HG02610 (cell line): ENCODE data around the gene AP3B1.
"Not testable (repeated sequence)": the region's sequence is repeated elsewhere in the genome, so short reads cannot be mapped to it uniquely, and the experiment has no call there.

Source experiments
- ATAC-seq: cut with Tn5 transposase; IDR thresholded peaks from one replicate; pipeline ENCODE4 v1.9.1; 2021; ENCODE audit warnings: mild to moderate bottlenecking, moderate library complexity; ENCODE audit not compliant: unreplicated experiment

The AP3B1 gene

GRCh38 chr5:78178356-78178755 is 116.1 kb downstream of the AP3B1 start:
- ATAC-seq, result no peak

- not testable (repeated sequence) for ATAC-seq
These were observed 124.2 kb downstream of the AP3B1 start for GRCh38 chr5:78170335-78170734.

GRCh38 chr5:78162253-78162862 is 132.1 kb downstream of the AP3B1 start:
- no peak for ATAC-seq

GRCh38 chr5:78157001-78157400 is 137.5 kb downstream of the AP3B1 start:
- no peak for ATAC-seq

- ATAC-seq, result no peak
These were observed 142.8 kb downstream of the AP3B1 start for GRCh38 chr5:78151594-78152271.

- ATAC-seq, result no peak
These were observed 157.2 kb downstream of the AP3B1 start for GRCh38 chr5:78137290-78137689.

GRCh38 chr5:78133423-78133822 is 161.1 kb downstream of the AP3B1 start:
- no peak for ATAC-seq

- no peak for ATAC-seq
These were observed 162.0 kb downstream of the AP3B1 start for GRCh38 chr5:78132507-78132906.

- ATAC-seq, result no peak
These were observed 164.9 kb downstream of the AP3B1 start for GRCh38 chr5:78129597-78129996.

- no peak for ATAC-seq
These were observed 166.6 kb downstream of the AP3B1 start for GRCh38 chr5:78127875-78128274.

GRCh38 chr5:78126536-78126935 is 168.0 kb downstream of the AP3B1 start:
- ATAC-seq, result no peak

- no peak for ATAC-seq
These were observed 178.3 kb downstream of the AP3B1 start for GRCh38 chr5:78116167-78116566.

GRCh38 chr5:78113689-78114264 is 180.7 kb downstream of the AP3B1 start:
- peak; percentile 39 for ATAC-seq

GRCh38 chr5:78112931-78113330 is 181.6 kb downstream of the AP3B1 start:
- ATAC-seq, result no peak

GRCh38 chr5:78109891-78110324 is 184.6 kb downstream of the AP3B1 start:
- peak; percentile 74 for ATAC-seq

- ATAC-seq, result no peak
These were observed 185.9 kb downstream of the AP3B1 start for GRCh38 chr5:78108564-78108963.

- no peak for ATAC-seq
These were observed 191.1 kb downstream of the AP3B1 start for GRCh38 chr5:78103232-78103918.

- ATAC-seq, result no peak
These were observed 192.0 kb downstream of the AP3B1 start for GRCh38 chr5:78102500-78102899.

GRCh38 chr5:78095125-78095524 is 199.4 kb downstream of the AP3B1 start:
- ATAC-seq, result no peak

GRCh38 chr5:78090002-78090401 is 204.5 kb downstream of the AP3B1 start:
- ATAC-seq, result no peak

GRCh38 chr5:78078858-78079257 is 215.6 kb downstream of the AP3B1 start:
- ATAC-seq, result no peak
